Fibroblast of lung (primary cell): ENCODE measurements around the gene CDK15.

ENCODE experiments used
- CTCF ChIP-seq, 2 donors: IDR thresholded peaks in 1 of 2; conservative IDR thresholded peaks in 1 of 2; 1 replicate in 1 of 2; 2 replicates in 1 of 2; pipeline ENCODE4 v1.5.1; 2011 to 2012; ENCODE audit warnings: low read length in 2 of 2, control low read depth in 1 of 2, inconsistent platforms in 1 of 2, low read depth in 1 of 2, mild to moderate bottlenecking in 1 of 2
- EZH2 ChIP-seq: IDR thresholded peaks from 2 replicates; pipeline ENCODE4 v1.5.1; 2012; ENCODE audit warnings: low read length, control low read depth, mild to moderate bottlenecking; ENCODE audit errors: missing control alignments

- TF ChIP-seq EZH2 (no peak), CTCF (conservative IDR thresholded peaks at IDR 0.05 in 1 of 2, IDR thresholded peaks at IDR 0.05 in 1 of 2; ENCODE audit: low read depth in 1 of 2, low read length in 2 of 2) (no peak)
These were observed 105.0 kb downstream of the CDK15 start for GRCh38 chr2:201911372-201911771.
